HG03103 (cell line): ENCODE data around the gene PLSCR4.
A peak's percentile ranks its signal among the peaks of the same experiment; 100 is the strongest.

Source experiments
- ATAC-seq: cut with Tn5 transposase; IDR thresholded peaks from one replicate; pipeline ENCODE4 v1.9.1; 2021; ENCODE audit warnings: low read depth; ENCODE audit not compliant: unreplicated experiment

PLSCR4 gene

DNA sequence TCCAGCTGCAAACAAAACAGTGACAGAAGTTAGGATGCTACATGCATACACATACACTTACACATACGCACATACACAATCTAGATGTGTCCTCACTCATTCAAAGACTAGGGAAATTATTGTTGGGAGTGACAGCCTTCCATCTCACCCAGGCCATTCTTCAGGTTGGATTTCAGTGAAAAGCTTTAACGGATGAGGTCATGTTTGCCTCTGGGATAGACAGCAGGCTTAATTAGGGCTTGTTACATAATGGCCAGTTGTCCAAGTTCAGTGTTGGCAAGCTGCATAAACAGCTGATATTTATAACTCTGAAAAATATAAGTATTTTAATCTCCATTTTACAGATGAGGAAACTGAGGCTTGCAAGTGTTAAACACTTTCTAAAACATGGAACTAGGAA, 54.1 kb downstream of the PLSCR4 start:
- no peak for ATAC-seq

GRCh38 chr3:146195605-146196004, 55.3 kb downstream of the PLSCR4 start:
- no peak for ATAC-seq

DNA sequence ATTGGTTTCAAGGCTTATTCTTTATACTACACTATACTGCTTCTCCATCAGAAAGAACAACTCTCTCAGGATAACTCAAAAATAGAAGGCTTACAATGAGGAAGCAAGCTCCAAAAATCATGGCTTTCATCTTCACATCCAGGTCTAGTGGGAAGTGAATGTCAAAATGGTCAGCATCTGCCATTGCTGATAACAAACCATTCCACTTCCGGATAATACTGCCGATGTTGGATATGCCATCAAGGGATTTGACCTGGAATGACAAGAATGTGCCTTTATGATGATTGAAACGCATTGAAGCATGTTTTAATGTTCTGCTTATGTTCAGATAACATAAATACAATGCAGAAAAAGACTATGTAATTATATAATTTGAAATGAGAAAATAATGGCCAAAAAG, 55.9 kb downstream of the PLSCR4 start:
- no peak for ATAC-seq

DNA sequence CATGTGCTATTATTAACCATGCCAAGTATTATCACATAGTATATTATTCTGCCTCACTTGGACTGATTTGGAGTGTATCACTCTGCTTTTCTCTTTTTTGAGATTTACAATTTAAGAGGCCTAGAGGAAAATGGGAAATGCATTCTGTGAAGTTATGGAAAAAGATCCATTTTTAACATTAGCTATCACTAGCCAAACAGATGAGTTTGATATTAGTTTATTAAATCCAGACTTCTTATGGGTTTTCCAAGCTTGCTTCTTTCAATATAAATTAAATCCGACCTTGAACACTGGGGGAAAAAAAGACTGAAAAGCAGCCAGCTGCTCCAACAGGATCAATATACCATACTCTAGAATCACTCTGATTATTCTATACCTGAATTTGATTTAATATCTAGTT, 59.9 kb downstream of the PLSCR4 start:
- ATAC-seq, result no peak

GRCh38 chr3:146189519-146190173, 61.3 kb downstream of the PLSCR4 start:
- peak; percentile 96 for ATAC-seq

DNA sequence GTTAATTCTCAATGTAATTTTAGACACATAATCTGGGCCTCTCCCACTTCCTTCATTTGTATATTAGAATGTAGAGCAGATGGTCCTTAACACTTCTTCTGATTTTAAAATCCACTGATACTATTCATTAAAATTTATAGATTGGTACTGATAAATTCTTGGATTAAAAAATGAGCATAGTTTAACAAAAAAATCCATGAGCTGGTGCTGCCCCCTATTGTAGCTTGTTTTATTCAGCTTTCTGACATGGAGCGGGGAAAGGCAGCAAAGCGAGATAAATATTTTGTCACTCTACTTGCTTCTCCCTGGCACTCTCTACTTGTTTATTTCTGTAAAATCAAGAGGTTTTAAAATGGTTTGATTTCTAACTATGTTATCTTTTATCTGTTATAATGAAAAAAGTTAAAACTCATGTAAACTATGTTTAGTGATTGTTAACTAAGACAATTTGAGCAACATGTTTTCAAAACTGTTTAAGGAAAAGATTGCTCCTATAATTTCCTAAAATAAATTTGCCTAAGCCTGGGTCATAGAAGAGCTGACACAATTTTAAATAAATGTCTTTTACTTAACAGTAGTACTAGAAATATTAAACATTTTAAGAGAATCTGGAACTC, 63.5 kb downstream of the PLSCR4 start:
- ATAC-seq, result no peak

DNA sequence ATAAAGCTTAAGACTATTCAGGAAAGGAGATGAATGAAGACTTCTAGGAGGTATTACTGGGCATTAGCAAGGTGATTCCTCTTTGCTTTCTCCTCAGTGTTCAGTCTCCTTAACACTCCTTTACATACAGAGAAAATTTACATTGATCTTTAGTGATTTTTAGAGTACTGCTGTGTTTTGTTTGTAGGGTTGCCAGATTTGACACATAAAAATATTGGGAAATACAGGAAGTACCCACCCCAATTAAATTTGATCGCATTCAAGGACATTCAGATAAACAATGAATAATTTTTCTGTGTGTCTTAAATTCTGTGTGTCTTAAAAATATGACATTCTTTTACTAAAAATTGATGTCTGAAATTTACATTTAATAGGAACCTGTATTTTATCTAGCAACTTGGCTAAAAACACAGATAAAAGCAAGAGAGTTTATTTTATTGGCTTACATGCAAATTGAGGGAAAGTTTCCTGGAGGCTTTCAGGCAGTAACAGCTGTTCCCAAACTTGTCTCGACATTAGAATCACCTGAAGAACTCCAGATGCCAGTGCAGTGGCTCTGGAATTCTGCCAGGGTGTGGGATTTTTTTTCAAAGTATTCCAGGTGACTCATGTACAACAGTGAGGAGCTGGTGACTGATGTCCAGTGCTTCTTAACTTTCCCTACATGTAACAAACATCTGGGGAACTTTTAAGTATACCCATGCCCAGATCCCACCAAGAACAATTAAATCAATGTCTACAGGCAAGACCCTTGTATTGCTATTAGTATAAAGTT, 66.5 kb downstream of the PLSCR4 start:
- ATAC-seq, result no peak

DNA sequence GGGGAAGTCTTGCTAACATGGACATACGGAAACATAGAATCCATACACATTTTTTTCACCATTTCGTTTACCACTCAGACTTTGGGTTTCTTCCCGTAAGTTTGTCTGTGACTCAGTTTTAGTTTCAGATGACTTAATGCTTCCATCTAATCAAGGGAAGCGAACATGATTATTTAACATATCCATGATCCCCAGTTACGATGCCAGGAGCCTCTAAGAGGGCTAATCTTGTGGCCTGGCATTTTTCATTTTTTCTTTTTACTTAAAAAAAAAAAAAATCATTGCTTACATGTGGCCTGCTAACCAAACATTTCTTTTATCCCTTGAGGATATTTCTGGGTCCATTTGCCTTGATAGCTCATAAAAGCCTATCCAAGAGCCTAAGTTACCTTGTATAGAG, 69.7 kb downstream of the PLSCR4 start:
- no peak for ATAC-seq

DNA sequence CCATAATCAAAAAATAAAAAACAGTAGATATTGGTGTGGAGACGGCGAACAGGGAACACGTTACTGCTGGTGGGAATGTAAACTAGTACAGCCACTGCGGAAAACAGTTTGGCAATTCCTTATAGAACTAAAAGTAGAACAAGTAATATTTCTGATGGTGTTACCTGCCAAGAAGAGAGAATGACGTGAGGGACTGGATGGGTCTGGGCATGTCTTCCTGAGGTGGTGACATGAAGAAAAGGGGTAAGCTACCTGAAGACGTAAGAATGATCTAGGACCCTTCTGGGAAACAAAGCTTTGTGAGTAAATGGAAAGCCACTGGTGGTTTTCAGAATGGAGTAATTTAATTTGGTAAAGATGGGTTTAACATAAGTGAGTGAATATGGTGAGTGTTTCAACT, 70.5 kb downstream of the PLSCR4 start:
- no peak for ATAC-seq

DNA sequence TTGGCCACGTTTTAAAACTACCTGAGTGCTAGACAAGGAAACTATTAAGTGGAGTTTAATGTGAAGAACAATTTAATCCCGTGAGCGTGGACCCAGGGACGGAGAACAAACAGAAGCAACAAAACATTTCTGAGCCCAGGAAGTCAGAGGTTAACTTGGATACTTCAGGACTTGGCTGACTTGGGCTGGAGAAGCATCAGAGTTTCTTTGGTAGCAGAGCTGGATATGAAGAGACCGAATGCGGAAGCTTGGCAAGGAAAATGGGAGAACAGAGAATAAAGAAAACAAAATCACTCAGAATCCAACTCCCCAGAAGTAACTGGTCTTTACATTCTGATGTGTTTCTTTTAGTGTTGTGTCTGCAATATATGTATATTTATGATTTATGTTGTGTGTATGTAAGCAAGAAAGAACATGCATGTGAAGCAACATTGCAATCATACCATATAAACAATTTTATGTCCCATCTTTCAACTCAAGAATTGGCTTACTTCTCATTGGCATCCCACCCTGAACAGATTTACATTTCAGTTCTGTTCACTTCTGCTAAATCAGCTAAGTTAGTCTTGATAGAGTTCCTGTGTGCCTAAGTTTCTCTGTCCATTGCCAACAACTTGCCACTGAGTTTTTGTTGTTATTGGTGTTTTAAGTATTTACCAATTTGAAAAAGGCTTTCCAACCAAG, 72.8 kb downstream of the PLSCR4 start:
- no peak for ATAC-seq

GRCh38 chr3:146177519-146177918, 73.4 kb downstream of the PLSCR4 start:
- no peak for ATAC-seq

DNA sequence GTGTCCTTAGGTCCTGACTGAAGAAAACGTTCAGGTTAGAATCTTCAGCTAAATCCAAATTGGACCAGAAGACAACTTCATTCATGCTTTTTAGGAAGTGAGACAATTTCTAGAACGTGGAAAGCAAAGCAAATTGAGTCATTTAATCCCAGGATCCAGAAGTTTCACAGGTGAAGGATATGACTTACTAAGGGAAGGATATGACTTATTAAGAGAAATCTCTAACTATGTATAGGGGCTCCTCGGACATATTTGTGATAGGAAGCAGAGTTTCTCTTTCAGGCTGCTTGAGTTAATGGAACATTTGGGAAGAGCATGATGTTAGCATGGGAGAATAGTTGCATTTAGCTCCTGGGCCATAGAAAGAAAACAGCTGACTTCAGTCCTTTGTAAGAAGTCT, 73.8 kb downstream of the PLSCR4 start:
- no peak for ATAC-seq

DNA sequence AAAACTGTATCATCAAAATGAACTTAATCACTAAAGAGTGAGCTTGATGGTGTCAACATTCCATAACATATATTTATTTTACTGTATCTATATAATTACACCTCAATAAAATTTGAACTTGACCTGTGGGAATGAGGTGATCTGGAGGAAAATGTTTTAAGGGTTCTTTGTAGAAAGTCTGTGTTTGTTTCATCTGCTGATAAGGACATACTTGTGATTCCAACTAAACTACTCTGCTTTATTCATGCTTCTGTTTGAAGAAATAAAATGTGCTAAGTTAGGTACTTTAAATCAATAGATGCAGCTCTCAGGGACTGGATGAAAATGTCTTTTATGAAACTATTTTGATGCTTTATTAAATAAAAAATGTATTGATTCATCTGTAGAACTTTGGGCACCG, 78.3 kb downstream of the PLSCR4 start:
- ATAC-seq, result no peak

- ATAC-seq, result no peak
These were observed 80.3 kb downstream of the PLSCR4 start for GRCh38 chr3:146170591-146170990.

GRCh38 chr3:146169891-146170290, 81.0 kb downstream of the PLSCR4 start:
- ATAC-seq, result no peak

- ATAC-seq, result no peak
These were observed 84.1 kb downstream of the PLSCR4 start for GRCh38 chr3:146166826-146167225.

GRCh38 chr3:146166415-146166821, 84.5 kb downstream of the PLSCR4 start:
- ATAC-seq, result no peak

GRCh38 chr3:146165877-146166276, 85.0 kb downstream of the PLSCR4 start:
- ATAC-seq, result no peak

GRCh38 chr3:146164971-146165769, 85.7 kb downstream of the PLSCR4 start:
- ATAC-seq, result no peak

- ATAC-seq, result no peak
These were observed 86.4 kb downstream of the PLSCR4 start for GRCh38 chr3:146164506-146164905.
